ENCODE results near the gene KCNK10.

Gene KCNK10

GRCh38 chr14:88189417-88190191, 133.5 kb downstream of the KCNK10 start:
- Histone ChIP-seq H3K4me3 (replicated peaks; ENCODE audit: insufficient read depth, low read length) (no peak overlapping the region), H3K27me3 (ENCODE audit: insufficient read depth, poor library complexity, severe bottlenecking) (no peaks in the 10 kb centered on the region), H3K27ac (replicated peaks) (no peak overlapping the region)
- TF ChIP-seq, protein P1, sequence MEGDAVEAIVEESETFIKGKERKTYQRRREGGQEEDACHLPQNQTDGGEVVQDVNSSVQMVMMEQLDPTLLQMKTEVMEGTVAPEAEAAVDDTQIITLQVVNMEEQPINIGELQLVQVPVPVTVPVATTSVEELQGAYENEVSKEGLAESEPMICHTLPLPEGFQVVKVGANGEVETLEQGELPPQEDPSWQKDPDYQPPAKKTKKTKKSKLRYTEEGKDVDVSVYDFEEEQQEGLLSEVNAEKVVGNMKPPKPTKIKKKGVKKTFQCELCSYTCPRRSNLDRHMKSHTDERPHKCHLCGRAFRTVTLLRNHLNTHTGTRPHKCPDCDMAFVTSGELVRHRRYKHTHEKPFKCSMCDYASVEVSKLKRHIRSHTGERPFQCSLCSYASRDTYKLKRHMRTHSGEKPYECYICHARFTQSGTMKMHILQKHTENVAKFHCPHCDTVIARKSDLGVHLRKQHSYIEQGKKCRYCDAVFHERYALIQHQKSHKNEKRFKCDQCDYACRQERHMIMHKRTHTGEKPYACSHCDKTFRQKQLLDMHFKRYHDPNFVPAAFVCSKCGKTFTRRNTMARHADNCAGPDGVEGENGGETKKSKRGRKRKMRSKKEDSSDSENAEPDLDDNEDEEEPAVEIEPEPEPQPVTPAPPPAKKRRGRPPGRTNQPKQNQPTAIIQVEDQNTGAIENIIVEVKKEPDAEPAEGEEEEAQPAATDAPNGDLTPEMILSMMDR (IDR thresholded peaks at IDR 0.05; ENCODE audit: insufficient read depth, low read length): peak; percentile 63
- no peak for TF ChIP-seq GABPA (IDR thresholded peaks at IDR 0.05; ENCODE audit: low read depth)
- DNase-seq (ENCODE audit: low read depth in 1 of 2, low spot score in 1 of 2): peak; percentile 23 to 62

GRCh38 chr14:88188745-88189416, 134.2 kb downstream of the KCNK10 start:
- TF ChIP-seq GABPA (IDR thresholded peaks at IDR 0.05; ENCODE audit: low read depth) (no peak), POLR2AphosphoS5 (IDR thresholded peaks at IDR 0.05; ENCODE audit: low read depth) (no peak), SPI1 (IDR thresholded peaks at IDR 0.05; ENCODE audit: borderline replicate concordance, low read depth) (no peak)
- TF ChIP-seq, protein P2, sequence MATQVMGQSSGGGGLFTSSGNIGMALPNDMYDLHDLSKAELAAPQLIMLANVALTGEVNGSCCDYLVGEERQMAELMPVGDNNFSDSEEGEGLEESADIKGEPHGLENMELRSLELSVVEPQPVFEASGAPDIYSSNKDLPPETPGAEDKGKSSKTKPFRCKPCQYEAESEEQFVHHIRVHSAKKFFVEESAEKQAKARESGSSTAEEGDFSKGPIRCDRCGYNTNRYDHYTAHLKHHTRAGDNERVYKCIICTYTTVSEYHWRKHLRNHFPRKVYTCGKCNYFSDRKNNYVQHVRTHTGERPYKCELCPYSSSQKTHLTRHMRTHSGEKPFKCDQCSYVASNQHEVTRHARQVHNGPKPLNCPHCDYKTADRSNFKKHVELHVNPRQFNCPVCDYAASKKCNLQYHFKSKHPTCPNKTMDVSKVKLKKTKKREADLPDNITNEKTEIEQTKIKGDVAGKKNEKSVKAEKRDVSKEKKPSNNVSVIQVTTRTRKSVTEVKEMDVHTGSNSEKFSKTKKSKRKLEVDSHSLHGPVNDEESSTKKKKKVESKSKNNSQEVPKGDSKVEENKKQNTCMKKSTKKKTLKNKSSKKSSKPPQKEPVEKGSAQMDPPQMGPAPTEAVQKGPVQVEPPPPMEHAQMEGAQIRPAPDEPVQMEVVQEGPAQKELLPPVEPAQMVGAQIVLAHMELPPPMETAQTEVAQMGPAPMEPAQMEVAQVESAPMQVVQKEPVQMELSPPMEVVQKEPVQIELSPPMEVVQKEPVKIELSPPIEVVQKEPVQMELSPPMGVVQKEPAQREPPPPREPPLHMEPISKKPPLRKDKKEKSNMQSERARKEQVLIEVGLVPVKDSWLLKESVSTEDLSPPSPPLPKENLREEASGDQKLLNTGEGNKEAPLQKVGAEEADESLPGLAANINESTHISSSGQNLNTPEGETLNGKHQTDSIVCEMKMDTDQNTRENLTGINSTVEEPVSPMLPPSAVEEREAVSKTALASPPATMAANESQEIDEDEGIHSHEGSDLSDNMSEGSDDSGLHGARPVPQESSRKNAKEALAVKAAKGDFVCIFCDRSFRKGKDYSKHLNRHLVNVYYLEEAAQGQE (IDR thresholded peaks at IDR 0.05; ENCODE audit: insufficient replicate concordance, low read depth): no peak
- TF ChIP-seq, protein P1 (IDR thresholded peaks at IDR 0.05; ENCODE audit: insufficient read depth, low read length): no peak
- no peaks in the 10 kb centered on the region for H3K27me3 ChIP-seq (ENCODE audit: insufficient read depth, poor library complexity, severe bottlenecking)
- H3K27ac ChIP-seq (replicated peaks): no peak overlapping the region
- DNase-seq (ENCODE audit: low read depth in 1 of 2, low spot score in 1 of 2): no peak
- no peak overlapping the region for H3K4me3 ChIP-seq (replicated peaks; ENCODE audit: insufficient read depth, low read length)

DNA sequence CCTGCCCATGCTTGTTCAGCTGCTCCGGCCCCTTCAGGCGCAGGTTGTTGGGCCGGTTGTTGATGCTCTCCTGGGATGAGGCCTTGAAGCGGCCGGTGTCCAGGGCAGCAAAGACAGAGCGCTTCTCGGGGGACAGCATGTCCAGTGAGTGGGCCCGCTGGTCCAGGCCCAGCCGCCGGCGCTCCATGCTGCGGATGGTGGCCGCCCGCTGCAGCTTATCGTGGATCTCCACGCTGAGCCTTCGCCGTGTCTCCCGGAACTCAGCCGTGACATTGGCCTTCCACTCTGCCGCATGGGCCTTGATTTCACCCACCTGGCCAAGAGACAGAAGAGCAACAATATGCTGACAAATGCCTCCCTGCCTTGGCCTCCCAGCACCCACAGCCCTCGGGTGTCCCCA, 137.2 kb downstream of the KCNK10 start:
- no peak for TF ChIP-seq SPI1 (IDR thresholded peaks at IDR 0.05; ENCODE audit: borderline replicate concordance, low read depth)
- TF ChIP-seq, protein P2 (IDR thresholded peaks at IDR 0.05; ENCODE audit: insufficient replicate concordance, low read depth): no peak
- TF ChIP-seq, protein P1 (IDR thresholded peaks at IDR 0.05; ENCODE audit: insufficient read depth, low read length): no peak
- no peak for TF ChIP-seq POLR2AphosphoS5 (IDR thresholded peaks at IDR 0.05; ENCODE audit: low read depth)
- no peak for TF ChIP-seq GABPA (IDR thresholded peaks at IDR 0.05; ENCODE audit: low read depth)
- DNase-seq (ENCODE audit: low read depth in 1 of 2, low spot score in 1 of 2): no peak
- Histone ChIP-seq H3K27me3 (ENCODE audit: insufficient read depth, poor library complexity, severe bottlenecking) (no peaks in the 10 kb centered on the region), H3K27ac (replicated peaks) (no peak overlapping the region), H3K4me3 (replicated peaks; ENCODE audit: insufficient read depth, low read length) (no peak overlapping the region)

All from HL-60 (cell line).